Fibroblast of skin of abdomen (primary cell): Measurements from ENCODE around the gene SQSTM1.
A peak's percentile ranks its signal among the peaks of the same experiment; 100 is the strongest.

Experiments
- DNase-seq: peaks from one replicate; pipeline ENCODE4 v3.0.0-alpha.2; 2013

SQSTM1 gene

GRCh38 chr5:179795049-179795862, 25.4 kb upstream of the SQSTM1 start:
- no peak for DNase-seq

DNA sequence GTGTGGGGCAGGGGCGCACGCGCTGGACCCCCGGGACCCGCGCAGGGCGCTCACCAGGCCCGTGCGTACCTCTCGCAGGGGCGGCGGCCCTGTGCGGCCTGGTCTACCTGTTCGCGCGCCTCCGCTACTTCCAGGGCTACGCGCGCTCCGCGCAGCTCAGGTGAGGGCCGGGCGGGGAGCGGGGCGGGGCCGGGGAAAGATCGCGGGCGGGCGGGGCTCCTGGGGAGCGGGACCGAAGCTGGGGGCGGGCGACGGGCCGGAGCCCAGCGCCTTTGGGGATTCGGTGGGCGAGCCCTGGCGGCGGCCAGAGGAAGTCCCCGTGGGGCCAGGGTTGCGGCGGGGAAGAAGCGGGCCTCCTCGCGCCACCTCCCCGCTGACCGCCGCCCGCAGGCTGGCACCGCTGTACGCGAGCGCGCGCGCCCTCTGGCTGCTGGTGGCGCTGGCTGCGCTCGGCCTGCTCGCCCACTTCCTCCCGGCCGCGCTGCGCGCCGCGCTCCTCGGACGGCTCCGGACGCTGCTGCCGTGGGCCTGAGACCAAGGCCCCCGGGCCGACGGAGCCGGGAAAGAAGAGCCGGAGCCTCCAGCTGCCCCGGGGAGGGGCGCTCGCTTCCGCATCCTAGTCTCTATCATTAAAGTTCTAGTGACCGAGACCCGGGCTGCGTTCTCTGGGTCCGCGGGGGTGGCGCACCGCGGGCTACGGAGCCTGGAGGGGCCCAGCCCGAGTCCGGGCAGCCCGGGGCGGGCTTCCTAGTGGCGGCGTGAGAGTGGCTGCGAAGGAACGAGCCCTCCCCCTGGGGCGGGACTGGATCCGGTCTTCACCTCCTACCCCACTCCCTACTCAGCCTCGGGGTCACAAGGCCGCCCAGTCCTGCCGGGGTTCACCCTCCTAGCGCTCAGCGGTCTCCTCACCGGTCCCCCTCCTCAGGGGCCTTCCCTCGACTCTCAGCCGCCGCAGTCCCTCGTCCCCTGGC, 24.6 kb upstream of the SQSTM1 start:
- peak; percentile 72 for DNase-seq

DNA sequence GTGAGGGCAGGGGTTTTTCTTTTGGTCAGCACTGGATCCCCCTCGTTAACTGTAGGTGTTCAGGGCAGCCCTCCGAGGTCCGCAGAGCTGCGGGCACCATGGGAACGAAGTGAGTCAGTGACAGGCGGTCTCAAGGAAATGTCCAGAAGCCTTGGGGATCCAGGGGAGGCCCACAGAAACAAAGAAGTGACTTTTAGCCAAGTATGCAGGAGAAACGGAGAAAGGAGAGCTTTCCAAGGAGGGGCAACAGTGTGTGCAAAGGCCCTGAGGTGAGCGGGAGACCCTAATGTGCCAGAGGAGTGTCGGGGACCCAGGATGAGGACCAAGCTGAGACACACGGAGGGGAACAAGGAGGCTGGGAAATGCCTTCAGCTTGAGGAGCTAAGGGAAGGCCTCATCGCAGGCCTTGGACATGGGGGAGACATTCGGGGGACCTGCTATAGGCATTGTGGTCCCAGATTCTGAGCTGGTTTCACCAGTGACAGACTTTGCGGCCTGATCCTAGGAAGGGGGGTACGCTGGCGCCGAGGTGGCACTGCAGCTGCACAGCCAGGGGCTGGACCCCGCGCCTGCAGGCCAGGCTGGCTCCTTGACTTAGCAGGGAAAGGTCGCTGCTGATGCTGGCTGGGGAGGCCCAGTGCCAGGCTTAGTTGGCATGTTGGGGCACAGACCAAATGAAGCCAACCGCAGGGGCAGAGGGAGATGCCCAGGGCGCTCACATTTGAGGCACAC, 23.7 kb upstream of the SQSTM1 start:
- no peak for DNase-seq

GRCh38 chr5:179797741-179798140, 23.0 kb upstream of the SQSTM1 start:
- DNase-seq = no peak

DNA sequence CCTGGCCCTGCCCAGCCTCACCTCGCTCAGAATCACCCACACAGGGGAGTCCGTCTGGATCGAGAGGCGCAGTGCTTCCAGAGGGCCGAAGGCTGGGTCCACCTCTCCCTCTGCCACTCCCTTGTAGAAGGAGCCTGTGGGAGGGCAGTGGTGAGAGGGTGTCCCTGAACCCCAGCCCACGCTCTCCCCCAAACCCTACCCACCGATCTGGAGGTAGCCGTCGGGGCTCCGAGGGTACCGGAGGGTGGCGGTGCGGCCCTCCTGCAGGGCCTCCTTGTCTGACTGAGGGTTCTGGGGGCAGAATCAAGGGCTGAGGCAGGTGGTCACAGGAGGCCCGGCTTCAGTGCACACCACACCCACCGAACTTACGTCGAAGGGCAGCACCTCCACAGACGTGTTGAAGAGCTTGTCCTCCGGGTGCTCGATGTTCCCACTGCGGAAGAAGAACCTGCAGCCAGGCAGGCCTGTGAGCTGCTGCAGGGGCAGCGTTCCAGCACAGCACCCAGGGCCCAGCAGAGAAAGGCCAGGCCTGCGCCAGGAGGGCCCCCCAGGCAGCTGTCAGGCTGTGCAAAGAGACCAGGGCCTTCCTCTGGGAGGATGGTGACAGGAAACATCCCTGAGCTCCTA, 22.4 kb upstream of the SQSTM1 start:
- no peak for DNase-seq

DNA sequence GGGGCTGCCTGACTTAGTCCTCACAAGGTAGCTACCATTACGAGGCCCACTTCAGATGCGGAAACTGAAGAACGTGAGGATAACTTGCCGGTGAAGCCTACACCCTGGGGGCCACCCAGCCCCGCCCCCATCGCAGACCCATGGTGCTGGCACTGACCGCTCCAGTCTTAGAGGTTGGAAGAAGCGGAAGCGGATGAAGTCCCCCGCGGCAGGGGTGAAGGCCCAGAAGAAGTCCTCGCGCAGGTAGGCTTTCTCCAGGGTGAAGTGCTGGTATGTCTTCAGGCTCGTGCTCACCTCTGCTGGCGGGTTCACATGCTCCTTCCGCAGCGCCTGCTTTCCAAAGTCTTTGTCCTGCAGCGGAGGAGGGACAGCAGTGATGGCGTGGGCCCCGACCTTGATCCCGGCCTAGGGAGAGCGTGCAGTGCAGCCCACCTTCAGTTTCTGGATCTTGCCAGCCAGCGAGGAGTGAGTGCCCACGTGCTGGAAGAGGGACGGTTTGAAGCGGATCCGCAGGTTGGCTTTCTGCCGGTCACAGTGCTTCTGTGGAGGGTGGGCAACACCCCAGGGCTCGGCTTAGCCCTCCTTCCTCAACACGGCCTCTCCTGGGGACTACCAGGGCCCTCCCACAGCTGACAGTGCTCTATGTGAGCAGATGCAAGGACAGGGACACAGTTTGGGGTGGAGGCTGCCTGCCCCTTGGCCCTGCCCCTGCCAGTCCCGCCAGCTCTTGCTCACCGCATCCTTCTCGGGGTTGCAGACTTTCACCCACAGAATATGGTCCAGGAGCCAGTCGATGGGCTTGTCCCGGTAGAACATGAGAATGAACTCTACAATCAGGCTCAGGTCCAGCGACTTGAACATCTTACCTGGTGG, 21.7 kb upstream of the SQSTM1 start:
- DNase-seq = no peak

DNA sequence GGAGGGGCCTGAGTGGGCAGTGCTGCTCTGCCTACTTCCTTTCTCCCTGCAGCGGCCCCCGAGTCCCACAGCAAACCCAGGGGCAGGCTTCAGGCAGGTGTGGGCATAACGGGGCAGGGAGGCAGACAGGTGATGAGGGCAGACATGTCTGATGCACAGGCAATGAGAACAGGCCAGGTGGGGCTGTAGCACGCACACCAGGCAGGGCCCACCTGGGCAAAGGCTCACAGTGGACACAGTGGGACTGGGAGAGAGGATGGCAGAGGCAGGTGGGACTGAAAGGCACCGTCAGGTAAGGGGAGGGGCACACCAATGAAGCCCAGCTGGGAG, 21.1 kb upstream of the SQSTM1 start:
- DNase-seq = no peak

DNA sequence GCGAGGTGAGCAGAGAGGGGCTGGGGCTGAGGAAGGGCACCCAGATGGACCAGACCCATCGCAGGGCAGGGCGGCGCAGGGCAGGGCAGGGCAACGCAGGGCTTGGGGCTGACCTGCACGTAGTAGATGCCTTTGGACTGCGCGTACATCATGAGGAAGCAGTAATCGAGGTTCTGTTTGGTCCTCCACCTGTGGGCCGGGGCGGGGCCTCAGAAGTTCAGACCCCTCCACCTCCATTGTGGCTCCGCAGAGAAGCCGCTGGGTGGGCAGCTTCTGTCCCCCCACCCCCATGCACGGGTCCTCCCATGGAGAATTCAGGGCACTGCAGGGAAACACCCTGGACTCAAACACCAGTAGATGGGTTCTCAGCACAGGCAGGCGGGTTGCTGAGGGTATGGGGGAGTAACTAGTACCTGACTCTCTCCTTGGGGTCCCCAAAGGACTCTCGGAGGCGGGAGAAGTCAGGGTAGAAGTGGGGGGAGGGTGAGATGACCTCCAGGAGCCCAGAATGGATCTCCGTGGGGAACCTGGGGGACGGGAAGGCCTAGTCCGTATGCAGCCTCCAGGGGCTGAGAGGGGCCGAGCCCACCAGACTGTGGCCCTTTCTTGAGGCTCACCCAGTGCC, 20.5 kb upstream of the SQSTM1 start:
- no peak for DNase-seq

DNA sequence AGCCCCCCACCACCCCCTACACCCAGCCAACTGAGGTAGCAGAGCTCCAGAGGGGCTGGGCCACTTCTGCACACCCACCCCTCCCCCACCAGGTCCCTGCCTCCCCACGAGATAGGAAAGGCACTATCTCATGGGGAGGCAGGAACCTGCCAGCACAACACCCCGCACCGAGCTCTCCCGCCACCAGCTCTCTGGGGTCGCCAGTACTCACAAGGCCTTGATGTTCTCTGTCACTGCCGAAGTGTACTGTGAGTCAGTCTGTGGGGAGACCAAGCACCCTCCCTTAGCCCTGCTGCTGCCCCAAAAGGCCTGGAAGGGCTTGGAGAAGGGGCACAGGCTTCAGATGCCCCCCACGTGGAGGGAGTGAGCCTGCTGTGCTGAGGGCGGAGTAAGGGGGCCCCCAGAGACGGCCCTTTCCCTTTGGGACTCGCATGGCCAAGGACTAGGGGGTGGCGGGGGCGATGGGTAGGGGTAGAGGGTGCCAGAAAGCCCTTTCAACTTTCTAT, 20.0 kb upstream of the SQSTM1 start:
- no peak for DNase-seq

GRCh38 chr5:179801304-179802206, 19.1 kb upstream of the SQSTM1 start:
- peak; percentile 52 for DNase-seq

DNA sequence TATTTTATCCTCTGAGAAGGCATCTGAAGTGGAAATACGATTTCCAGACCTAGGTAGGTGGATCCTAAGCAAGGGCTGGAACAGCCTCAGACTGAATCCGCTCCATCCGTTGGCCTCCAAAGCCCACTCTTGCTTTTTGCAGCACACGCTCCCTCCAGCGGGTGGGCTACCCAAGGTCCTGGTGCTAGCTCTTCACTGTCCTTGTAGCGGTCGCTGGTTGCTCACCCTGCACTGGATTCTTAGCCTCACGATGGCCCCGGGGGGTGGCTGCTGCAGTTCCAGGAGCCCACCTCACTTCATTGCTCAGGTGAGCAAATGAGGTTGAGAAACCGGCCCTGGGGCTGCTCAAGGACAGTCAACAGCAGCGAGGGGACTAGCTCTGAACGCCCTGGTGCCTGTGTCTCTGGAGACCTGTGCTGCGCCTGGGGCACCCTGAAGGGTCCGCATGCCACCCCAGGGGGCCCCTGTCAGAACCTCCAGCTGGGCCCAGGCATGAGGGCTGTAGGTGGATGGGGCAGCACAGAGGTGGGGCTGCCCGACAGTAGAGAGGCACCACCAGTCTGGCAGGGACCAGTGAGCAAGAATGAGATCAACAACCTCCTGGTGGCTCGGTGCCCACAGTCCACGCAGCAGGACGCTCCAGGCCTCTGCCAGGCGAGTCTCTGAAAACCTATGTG, 18.4 kb upstream of the SQSTM1 start:
- DNase-seq = no peak

DNA sequence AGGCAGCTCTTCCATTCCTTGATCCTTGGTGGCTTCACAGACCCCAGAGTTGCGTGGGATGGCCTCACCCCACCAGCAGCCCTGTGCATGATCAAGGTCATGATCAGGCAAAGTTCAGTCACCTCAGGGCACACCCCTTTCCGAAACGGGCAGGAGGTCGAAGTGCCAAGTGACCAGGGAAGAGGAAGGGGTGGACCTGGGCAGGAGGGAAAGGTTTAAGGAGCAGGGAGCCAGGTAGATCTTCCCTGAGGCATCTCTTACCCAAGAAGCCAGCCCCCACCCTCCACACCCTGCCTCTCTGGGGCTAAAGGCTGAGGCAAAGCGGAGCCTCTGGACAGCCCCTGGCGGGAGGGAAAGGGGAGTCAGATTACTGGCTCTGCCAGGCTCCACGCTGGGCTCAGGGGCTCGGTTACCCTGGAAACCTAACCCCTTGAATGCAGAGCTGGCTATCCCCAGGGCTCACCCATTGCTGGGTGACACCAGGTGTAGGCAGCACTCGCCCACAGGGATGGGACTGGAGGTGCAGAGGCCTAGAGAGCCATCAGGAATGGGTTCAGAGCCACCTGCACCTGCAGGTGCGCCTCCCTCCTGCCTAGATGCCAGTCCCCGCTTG, 17.6 kb upstream of the SQSTM1 start:
- DNase-seq = no peak

GRCh38 chr5:179803651-179804554, 16.8 kb upstream of the SQSTM1 start:
- DNase-seq = no peak

DNA sequence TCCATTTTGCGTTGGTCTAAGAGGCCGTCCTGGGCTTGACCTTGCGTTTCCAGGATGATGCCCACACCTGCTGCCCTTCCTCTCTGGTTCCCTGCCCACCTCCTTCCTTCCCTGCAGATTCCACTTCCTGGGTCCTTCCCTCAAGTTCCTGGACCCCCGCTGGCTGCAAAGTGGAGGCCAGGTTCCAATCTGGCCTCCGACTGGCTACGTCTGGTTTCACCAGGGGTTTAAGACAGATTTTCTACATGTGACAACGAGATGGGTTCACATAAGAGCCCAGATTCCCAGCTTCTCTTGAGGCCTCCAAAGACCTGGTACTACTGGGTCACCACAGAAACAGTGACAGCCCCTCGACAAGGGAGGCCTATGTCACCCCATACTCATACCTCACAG, 16.2 kb upstream of the SQSTM1 start:
- no peak for DNase-seq

GRCh38 chr5:179805070-179805528, 15.6 kb upstream of the SQSTM1 start:
- DNase-seq = no peak

GRCh38 chr5:179805529-179806249, 15.0 kb upstream of the SQSTM1 start:
- peak; percentile 30 for DNase-seq
